Peyer's patch (tissue), 4 donors: Measurements from ENCODE around the gene PPM1E. TPM values are rescaled to one million over a fixed set of nuclear protein-coding genes. Genes with fewer than 3 reads are reported as not detected.

Source experiments
- DNase-seq, 3 donors: peaks; one replicate each; pipeline ENCODE4 v3.0.0-alpha.2; 2017 to 2019
- H3K27ac ChIP-seq, 4 donors: fragments of 200-600 bp; sonication (generic); one replicate each; pipeline ENCODE4 v1.5.1; 2016 to 2019
- H3K27me3 ChIP-seq, 2 donors: fragments of 200-600 bp; sonication (generic); one replicate each; pipeline ENCODE4 v1.5.1; 2019
- H3K36me3 ChIP-seq, 3 donors: fragments of 200-600 bp; sonication (generic); one replicate each; pipeline ENCODE4 v1.5.1; 2016 to 2019
- H3K4me1 ChIP-seq, 4 donors: fragments of 200-600 bp; sonication (generic); one replicate each; pipeline ENCODE4 v1.5.1; 2016 to 2019
- H3K4me3 ChIP-seq, 4 donors: fragments of 200-600 bp; sonication (generic); 1 replicate in 3 of 4; 2 replicates in 1 of 4; pipeline ENCODE4 v1.5.1; 2016 to 2019; ENCODE audit warnings: mild to moderate bottlenecking in 1 of 4
- H3K9me3 ChIP-seq, 4 donors: fragments of 200-600 bp; sonication (generic); one replicate each; pipeline ENCODE4 v1.5.1; 2016 to 2019; ENCODE audit warnings: mild to moderate bottlenecking in 1 of 4
- CTCF ChIP-seq, 6 experiments: fragments of 450-650 bp in 4 of 6; fragments of 200-600 bp in 2 of 6; sonication (generic) in 1 of 6; IDR thresholded peaks; one replicate each; pipeline ENCODE4 v1.5.1; 2017 to 2019; ENCODE audit warnings: antibody characterized with exemption in 6 of 6, mild to moderate bottlenecking in 3 of 6, moderate library complexity in 1 of 6
- POLR2A ChIP-seq, 2 donors: fragments of 450-650 bp; IDR thresholded peaks; one replicate each; pipeline ENCODE4 v1.5.1; 2017; ENCODE audit warnings: antibody characterized with exemption in 2 of 2, mild to moderate bottlenecking in 2 of 2, moderate library complexity in 2 of 2
- total RNA-seq, 4 donors: library from RNA; depleted of rRNA; stranded (reverse); fragments of >200 nt; gene quantifications; one replicate each; pipeline ENCODE4 v1.1.0, GENCODE V29; 2016

The PPM1E gene
- total RNA-seq, 4 donors from 2014 or later, result 0.13 to 0.18 TPM; not detected in 2

DNA sequence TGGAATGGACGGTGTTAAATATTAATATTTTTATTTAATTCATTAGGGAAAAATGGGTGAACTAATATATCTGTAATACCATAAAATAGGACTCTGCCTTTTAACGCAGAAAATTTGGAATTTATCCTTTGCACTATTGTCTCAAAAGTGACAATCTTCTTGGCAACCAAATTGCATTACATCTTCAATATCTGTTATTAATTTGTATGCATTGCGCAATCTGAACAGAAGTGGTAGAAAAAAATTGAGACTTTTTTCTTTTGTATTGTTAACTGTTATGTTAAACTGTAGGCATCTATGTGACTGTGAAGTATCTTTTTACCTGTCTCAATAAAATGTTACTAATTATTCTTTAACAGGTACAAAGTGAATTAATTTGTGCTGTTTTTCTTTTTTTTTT is 55.6 kb downstream of the PPM1E start:
- H3K4me3 ChIP-seq, result no peak overlapping the region
- DNase-seq, result no peak
- H3K4me1 ChIP-seq, result no peaks in the 10 kb centered on the region
- H3K9me3 ChIP-seq, result no peaks in the 10 kb centered on the region
- TF ChIP-seq CTCF (IDR thresholded peaks at IDR 0.05), result no peak
- TF ChIP-seq POLR2A (IDR thresholded peaks at IDR 0.05), result no peak
- no peaks in the 10 kb centered on the region for H3K36me3 ChIP-seq
- no peaks in the 10 kb centered on the region for H3K27me3 ChIP-seq
- no peak overlapping the region for H3K27ac ChIP-seq

GRCh38 chr17:58813712-58814111 is 58.1 kb downstream of the PPM1E start:
- no peak for DNase-seq
- Histone ChIP-seq H3K27ac (no peak overlapping the region), H3K4me1 (no peaks in the 10 kb centered on the region), H3K9me3 (no peaks in the 10 kb centered on the region), H3K27me3 (no peaks in the 10 kb centered on the region), H3K4me3 (no peak overlapping the region), H3K36me3 (no peaks in the 10 kb centered on the region)
- TF ChIP-seq POLR2A (IDR thresholded peaks at IDR 0.05) (no peak), CTCF (IDR thresholded peaks at IDR 0.05) (no peak)

GRCh38 chr17:58818654-58819053 is 63.0 kb downstream of the PPM1E start:
- Histone ChIP-seq H3K4me3 (no peak overlapping the region), H3K9me3 (no peaks in the 10 kb centered on the region), H3K36me3 (no peaks in the 10 kb centered on the region), H3K4me1 (no peaks in the 10 kb centered on the region), H3K27ac (no peak overlapping the region), H3K27me3 (no peaks in the 10 kb centered on the region)
- no peak for DNase-seq
- TF ChIP-seq CTCF (IDR thresholded peaks at IDR 0.05), result no peak
- TF ChIP-seq POLR2A (IDR thresholded peaks at IDR 0.05), result no peak

DNA sequence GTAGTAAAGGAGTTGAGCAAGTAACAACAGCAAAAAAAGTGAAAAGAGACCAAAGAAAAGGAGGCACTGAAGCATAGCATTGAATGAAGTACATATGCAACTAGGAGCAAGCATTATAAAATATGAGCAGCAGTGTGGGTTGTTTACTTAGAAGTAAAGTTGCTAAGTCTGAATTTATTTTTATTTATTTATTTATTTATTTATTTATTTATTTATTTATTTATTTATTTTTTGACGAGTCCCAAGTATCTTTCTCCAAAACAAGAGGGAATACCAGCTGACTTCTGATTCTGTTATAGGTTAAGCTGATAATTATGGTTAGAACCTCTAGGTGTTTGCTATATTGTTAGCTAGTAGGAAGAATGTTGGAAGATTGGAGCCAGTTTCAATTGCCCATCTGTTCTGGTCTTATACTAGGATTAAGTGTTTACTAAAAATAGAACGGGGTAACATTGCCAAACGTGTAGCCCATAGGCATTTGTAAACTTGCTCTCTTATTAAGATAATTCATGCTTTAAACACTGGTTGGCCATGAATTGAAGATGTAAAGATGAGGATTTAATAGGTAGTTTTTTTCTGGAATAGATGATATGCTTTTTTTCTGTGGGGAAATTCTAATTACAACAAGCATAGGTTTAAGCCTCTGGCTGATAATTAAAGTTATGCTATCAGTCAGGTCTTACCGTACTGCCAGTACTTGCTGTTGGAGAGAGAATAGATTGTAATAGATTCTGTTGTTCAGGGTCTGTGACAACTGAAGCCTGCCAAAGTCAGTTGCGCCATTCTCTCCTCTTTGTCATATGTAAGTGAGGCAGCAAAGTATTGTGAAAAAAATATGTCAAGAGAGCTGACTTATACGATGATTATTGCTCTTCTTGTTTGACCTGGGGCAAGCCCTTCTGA is 66.7 kb downstream of the PPM1E start:
- Histone ChIP-seq H3K36me3 (no peaks in the 10 kb centered on the region), H3K4me3 (no peak overlapping the region), H3K9me3 (no peaks in the 10 kb centered on the region), H3K4me1 (no peaks in the 10 kb centered on the region), H3K27me3 (no peaks in the 10 kb centered on the region), H3K27ac (no peak overlapping the region)
- DNase-seq, result no peak
- TF ChIP-seq CTCF (IDR thresholded peaks at IDR 0.05), result no peak
- no peak for TF ChIP-seq POLR2A (IDR thresholded peaks at IDR 0.05)

- no peaks in the 10 kb centered on the region for H3K4me1 ChIP-seq
- H3K4me3 ChIP-seq, result no peak overlapping the region
- no peak for TF ChIP-seq CTCF (IDR thresholded peaks at IDR 0.05)
- H3K27ac ChIP-seq, result no peak overlapping the region
- DNase-seq, result no peak
- no peaks in the 10 kb centered on the region for H3K27me3 ChIP-seq
- no peaks in the 10 kb centered on the region for H3K9me3 ChIP-seq
- no peaks in the 10 kb centered on the region for H3K36me3 ChIP-seq
These were observed 67.4 kb downstream of the PPM1E start for GRCh38 chr17:58823051-58823525.
